Heart right ventricle (tissue), 16 donors: ENCODE measurements around the gene DOCK9. TPM values are rescaled to one million over a fixed set of nuclear protein-coding genes. Genes with fewer than 3 reads are reported as not detected.

ENCODE experiments used
- ATAC-seq, 8 donors: fragments of 200-7000 bp; cut with Tn5 transposase; one replicate each; pipeline ENCODE4 v1.9.1; 2020; ENCODE audit warnings: mild to moderate bottlenecking in 8 of 8, moderate library complexity in 8 of 8, moderate number of reproducible peaks in 1 of 8
- DNase-seq, 2 donors: peaks; one replicate each; pipeline ENCODE4 v3.0.0-alpha.2; 2020
- H3K27ac ChIP-seq, 10 donors: fragments of 200-600 bp; sonication (generic) in 2 of 10; one replicate each; pipeline versions ENCODE4 v1.5.0 to v1.8.0; 2020 to 2022; ENCODE audit warnings: mild to moderate bottlenecking in 3 of 10
- H3K27me3 ChIP-seq, 7 donors: fragments of 200-600 bp; one replicate each; pipeline ENCODE4 v1.8.0; 2021 to 2022; ENCODE audit warnings: mild to moderate bottlenecking in 2 of 7
- H3K36me3 ChIP-seq, 9 donors: fragments of 200-600 bp; sonication (generic) in 1 of 9; one replicate each; pipeline versions ENCODE4 v1.5.0 to v1.8.0; 2020 to 2022; ENCODE audit warnings: mild to moderate bottlenecking in 2 of 9
- H3K4me1 ChIP-seq, 9 donors: fragments of 200-600 bp; sonication (generic) in 1 of 9; one replicate each; pipeline versions ENCODE4 v1.5.0 to v1.8.0; 2020 to 2022; ENCODE audit warnings: mild to moderate bottlenecking in 4 of 9
- H3K4me3 ChIP-seq, 10 donors: fragments of 200-600 bp; sonication (generic) in 2 of 10; one replicate each; pipeline versions ENCODE4 v1.5.0 to v1.8.0; 2020 to 2022; ENCODE audit warnings: mild to moderate bottlenecking in 7 of 10, moderate library complexity in 2 of 10
- H3K9me3 ChIP-seq, 11 donors: fragments of 200-600 bp in 10 of 11; sonication (generic) in 2 of 11; one replicate each; pipeline versions ENCODE4 v1.5.0 to v1.8.0; 2013 to 2022; ENCODE audit warnings: mild to moderate bottlenecking in 2 of 11, control low read depth in 1 of 11, moderate library complexity in 1 of 11
- WGBS, 2 donors: extraction: QIAGEN DNeasy Blood & Tissue Kit; methylation state at CpG; one replicate each; pipeline ENCODE4 v1.1.7; 2013; ENCODE audit warnings: inconsistent platforms in 1 of 2; 5-methylcytosine and 5-hydroxymethylcytosine counted together
- intact Hi-C, 10 donors: fragments of 100-400 bp; cut with DNase I; formaldehyde crosslinking; loops; one replicate each; pipeline versions ENCODE4 v1.11.1 to v1.14.2; 2022
- polyA plus RNA-seq, 2 donors: library from polyadenylated mRNA; stranded (reverse); fragments of 200-250 nt; gene quantifications; one replicate each; pipeline ENCODE4 v1.2.3, GENCODE V29; 2013
- total RNA-seq, 10 donors: library from RNA; stranded (reverse); fragmentation: NEBNext Ultra II Directional in 3 of 10; extraction: Animal tissue kit (Norgen Biotek cat#: 25700) in 3 of 10; gene quantifications; one replicate each; pipeline versions ENCODE4 v1.2.1 to v1.2.4, GENCODE V29; 2021 to 2023
- TF ChIP-seq, protein P1 (sequence below), 9 donors: fragments of 200-600 bp; sonication (generic) in 2 of 9; IDR thresholded peaks; one replicate each; pipeline versions ENCODE4 v1.5.0 to v1.8.0; 2021 to 2022; ENCODE audit warnings: antibody characterized with exemption in 9 of 9, mild to moderate bottlenecking in 5 of 9, moderate library complexity in 1 of 9
- donor health status: Arrhythmogenic right ventricular cardiomyopathy.
- donor health status: ischemic (EF 13 %, LVEDD 7.1; RV severe dilation, severe dysfunction).
- donor health status: healthy with polysubstance abuse.
- donor health status: DM: no; HTN: yes; CAD: no.
- donor health status: DM: no; HTN: no; CAD: no.
- donor health status: ischemic (EF 25% LVEDD 6.9; RV normal size, moderate dysfunction).
- donor health status: ischemic (EF 25% LVEDD 5.7; RV mildly dilated, moderate dysfunction).
- donor health status: healthy.
- donor health status: DM: yes; HTN: yes; CAD: no.
- donor health status: Ischemic cardiomyopathy.
- donor health status: ischemic (EF 35%, LVEDD 5.7; RV mildly dilated, moderate dysfunction).
- donor health status: nonischemic (EF 11% LVEDD 7.7; RV severe dilation, severe dysfunction).
- donor health status: DM: yes; HTN: yes; CAD: no.
- donor health status: PGD.
- donor health status: ischemic (EF 29% LVEDD 5.4; RV normal size, mild dysfunction).
- donor health status: nonischemic (EF 23%, LVEDD 6.1; RV moderate dilation, normal function).

The DOCK9 gene
- total and polyA plus RNA-seq, 12 donors = 31.6 to 73.7 (median 43.4) TPM

DNA sequence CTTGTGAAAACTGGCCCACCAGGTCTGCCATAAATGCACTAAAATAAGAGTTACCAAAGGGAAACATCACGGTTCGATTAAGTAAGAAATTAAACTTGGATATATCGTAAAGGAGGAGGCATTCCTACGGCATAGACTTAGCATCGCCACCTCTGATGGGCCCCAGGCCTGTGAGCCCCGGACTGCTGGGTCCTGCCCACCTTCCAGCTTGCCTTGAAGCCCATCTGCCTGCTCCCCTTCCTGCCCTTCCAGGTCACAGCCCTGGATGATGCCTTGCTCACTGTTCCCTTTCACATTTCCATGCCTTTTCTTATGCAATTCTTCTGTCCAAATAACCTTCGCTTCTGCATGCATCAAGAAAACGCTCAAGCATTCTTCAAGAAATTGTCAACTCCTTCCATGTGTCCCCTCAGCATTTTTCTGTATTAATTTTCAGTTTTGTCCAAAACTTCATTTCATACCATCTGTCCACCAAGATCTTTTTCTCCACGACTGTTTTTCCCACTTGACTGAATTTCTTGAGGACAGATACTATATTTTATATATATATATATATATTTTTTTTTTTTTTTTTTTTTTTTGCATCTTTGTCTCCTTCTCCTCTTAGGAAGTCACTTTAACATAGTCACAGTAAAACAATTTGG is 91.2 kb downstream of the DOCK9 start:
- Histone ChIP-seq H3K4me3 (no peak overlapping the region), H3K27ac (no peak overlapping the region), H3K36me3 (peaks cover 0 to 86% (median 45%) of the 10 kb centered on the region in 9 donors), H3K9me3 (no peaks in the 10 kb centered on the region), H3K27me3 (no peaks in the 10 kb centered on the region), H3K4me1 (peaks cover 0 to 27% (median 16%) of the 10 kb centered on the region in 9 donors)
- intact Hi-C loops = loop anchor here in 2 of 10 donors (5.0 to 10.0 kb wide), 2 partner anchors 138 to 151 kb away; no protein-coding TSS in a partner anchor
- TF ChIP-seq, protein P1, sequence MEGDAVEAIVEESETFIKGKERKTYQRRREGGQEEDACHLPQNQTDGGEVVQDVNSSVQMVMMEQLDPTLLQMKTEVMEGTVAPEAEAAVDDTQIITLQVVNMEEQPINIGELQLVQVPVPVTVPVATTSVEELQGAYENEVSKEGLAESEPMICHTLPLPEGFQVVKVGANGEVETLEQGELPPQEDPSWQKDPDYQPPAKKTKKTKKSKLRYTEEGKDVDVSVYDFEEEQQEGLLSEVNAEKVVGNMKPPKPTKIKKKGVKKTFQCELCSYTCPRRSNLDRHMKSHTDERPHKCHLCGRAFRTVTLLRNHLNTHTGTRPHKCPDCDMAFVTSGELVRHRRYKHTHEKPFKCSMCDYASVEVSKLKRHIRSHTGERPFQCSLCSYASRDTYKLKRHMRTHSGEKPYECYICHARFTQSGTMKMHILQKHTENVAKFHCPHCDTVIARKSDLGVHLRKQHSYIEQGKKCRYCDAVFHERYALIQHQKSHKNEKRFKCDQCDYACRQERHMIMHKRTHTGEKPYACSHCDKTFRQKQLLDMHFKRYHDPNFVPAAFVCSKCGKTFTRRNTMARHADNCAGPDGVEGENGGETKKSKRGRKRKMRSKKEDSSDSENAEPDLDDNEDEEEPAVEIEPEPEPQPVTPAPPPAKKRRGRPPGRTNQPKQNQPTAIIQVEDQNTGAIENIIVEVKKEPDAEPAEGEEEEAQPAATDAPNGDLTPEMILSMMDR (IDR thresholded peaks at IDR 0.05) = no peak
- no peak for DNase-seq
- WGBS, 2 donors = 97 to 99% methylated on average over 9 of the region's 9 CpGs
- no peak for ATAC-seq

DNA sequence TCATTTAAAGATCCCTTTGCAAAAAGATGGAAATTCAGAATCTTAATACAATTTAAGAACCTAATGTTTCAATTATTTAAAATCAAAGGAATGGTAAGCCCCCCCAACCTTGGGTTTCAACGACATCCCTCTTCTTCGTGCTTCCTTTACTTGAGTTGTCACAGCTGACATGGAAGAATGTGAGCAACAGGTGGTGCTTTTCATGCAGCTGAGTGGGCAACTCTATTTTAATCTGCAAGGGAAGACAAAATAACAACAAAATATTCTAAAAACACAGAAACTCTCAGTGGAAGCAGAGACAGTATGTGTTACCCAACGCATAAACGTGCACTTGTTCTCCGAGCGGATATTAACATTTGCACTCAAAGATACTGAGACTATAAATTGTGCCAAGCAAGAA is 92.3 kb downstream of the DOCK9 start:
- Histone ChIP-seq H3K36me3 (peaks cover 0 to 90% (median 55%) of the 10 kb centered on the region in 9 donors), H3K4me1 (peaks cover 0 to 18% (median 11%) of the 10 kb centered on the region in 9 donors), H3K9me3 (no peaks in the 10 kb centered on the region), H3K27ac (no peak overlapping the region), H3K27me3 (no peaks in the 10 kb centered on the region), H3K4me3 (no peak overlapping the region)
- intact Hi-C loops = loop anchor here in 2 of 10 donors (5.0 to 10.0 kb wide), 2 partner anchors 139 to 152 kb away; no protein-coding TSS in a partner anchor
- ATAC-seq (no peak), DNase-seq (no peak)
- TF ChIP-seq, protein P1 (IDR thresholded peaks at IDR 0.05) = no peak
- WGBS, 2 donors = 89 to 91% methylated on average over 6 of the region's 6 CpGs

DNA sequence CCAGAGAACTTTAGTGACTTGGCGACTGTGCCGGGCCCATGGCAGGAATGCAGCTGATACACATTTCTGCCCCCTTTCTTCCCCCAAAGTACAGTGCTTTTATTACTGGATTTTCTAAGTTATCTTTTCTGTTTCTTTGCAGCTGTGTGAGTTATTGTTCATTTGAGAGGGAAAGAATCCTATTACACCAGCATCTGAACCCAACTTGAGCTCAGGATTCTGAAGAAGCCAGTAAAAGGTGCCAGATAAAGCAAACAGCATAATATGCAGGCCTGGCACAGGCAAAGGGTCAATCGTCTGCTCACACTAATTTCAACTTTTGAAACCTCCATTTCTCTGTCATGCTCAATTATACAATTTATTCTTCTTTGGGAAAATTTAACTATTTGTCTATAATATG is 93.9 kb downstream of the DOCK9 start:
- H3K36me3 ChIP-seq = peaks cover 0 to 100% (median 68%) of the 10 kb centered on the region in 9 donors
- 59 to 63% methylated on average over 3 of the region's 3 CpGs for WGBS, 2 donors
- H3K9me3 ChIP-seq = no peaks in the 10 kb centered on the region
- TF ChIP-seq, protein P1 (IDR thresholded peaks at IDR 0.05) = no peak
- DNase-seq = no peak
- intact Hi-C loops = loop anchor here in 2 of 10 donors (5.0 to 10.0 kb wide), 2 partner anchors 141 to 148 kb away; no protein-coding TSS in a partner anchor
- peaks cover 0 to 5% (median 0%) of the 10 kb centered on the region in 9 donors for H3K4me1 ChIP-seq
- no peak overlapping the region for H3K27ac ChIP-seq
- no peak overlapping the region for H3K4me3 ChIP-seq
- no peaks in the 10 kb centered on the region for H3K27me3 ChIP-seq
- no peak for ATAC-seq

DNA sequence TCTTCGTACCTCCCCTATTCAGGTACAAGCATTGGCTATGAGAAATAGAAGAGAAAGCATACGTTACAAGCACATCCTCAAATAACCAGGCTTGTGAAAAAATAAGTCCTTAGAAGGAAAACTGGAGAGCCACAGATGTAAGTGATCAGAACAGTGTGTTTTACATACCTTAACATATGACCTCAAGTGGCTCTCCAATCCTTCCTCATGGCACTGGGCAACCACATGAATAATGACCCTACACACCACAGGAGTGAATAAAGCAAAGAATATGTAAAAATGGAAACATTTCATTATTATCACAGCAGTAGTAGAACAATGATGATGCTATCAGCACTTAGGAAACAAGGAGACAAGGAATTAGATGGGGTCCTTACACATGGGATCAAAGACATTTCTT is 96.5 kb downstream of the DOCK9 start:
- no peak for ATAC-seq
- H3K36me3 ChIP-seq = peaks cover 0 to 100% (median 59%) of the 10 kb centered on the region in 9 donors

More for the DNA sequence above, 96.5 kb downstream of the DOCK9 start:
- TF ChIP-seq, protein P1 (IDR thresholded peaks at IDR 0.05) = no peak
- DNase-seq = no peak
- Histone ChIP-seq H3K9me3 (no peaks in the 10 kb centered on the region), H3K4me3 (no peak overlapping the region), H3K4me1 (peaks cover 0 to 11% (median 0%) of the 10 kb centered on the region in 9 donors), H3K27me3 (no peaks in the 10 kb centered on the region), H3K27ac (no peak overlapping the region)
- intact Hi-C loops = loop anchor here in 2 of 10 donors (5.0 to 10.0 kb wide), 2 partner anchors 143 to 151 kb away; no protein-coding TSS in a partner anchor
- 95 to 96% methylated on average over 2 of the region's 2 CpGs for WGBS, 2 donors
